Fibroblast of skin of back (primary cell): ENCODE data around the gene ZNF668.
"Not testable (repeated sequence)": the region's sequence is repeated elsewhere in the genome, so short reads cannot be mapped to it uniquely, and the experiment has no call there.

Experiments used
- DNase-seq: peaks from one replicate; pipeline ENCODE4 v3.0.0-alpha.2; 2013

Gene ZNF668

GRCh38 chr16:31100876-31101641, 27.0 kb upstream of the ZNF668 start:
- DNase-seq = not testable (repeated sequence)

DNA sequence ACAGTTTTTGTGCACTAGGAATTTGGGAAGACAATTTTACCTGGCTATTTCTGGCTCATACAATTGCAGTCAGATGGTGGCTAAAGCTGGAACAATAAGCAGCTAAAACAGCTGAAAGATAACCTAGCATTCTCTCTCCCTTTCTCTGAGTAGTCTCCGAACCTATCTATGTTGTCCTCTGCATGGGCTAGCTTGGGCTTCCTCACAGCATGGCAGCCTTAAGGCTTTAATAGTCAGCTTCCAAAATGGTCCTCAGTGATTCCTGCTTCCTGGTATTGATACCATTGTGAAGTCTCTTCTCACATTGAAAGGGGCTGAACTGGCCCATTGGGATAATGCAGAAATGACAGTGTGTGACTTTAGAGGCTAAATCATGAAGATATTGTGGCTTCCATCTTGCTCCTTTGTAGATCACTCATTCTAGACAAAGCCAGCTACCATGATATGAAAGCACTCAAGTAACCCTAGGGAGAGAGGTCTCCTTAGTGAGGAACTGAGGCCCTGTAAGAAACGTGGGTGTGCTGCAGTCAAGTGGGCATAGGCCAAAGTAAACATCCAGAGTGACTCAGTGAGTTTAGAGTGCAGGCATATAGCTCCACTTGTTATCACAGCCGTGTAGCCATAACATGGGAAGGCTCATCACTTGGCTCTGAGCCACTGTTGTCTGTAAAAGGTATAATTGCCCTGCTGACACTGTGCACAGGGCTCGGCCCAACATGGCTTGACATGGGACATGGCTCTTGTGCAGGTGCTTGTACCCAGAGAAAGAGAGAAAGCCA, 26.0 kb upstream of the ZNF668 start:
- DNase-seq = peak; percentile 78

GRCh38 chr16:31094424-31095120, 20.5 kb upstream of the ZNF668 start, which contains the start of gene VKORC1:
VKORC1 (minus strand) TSS chr16:31094797; CDS start chr16:31094729, 68 bp downstream.
- peak; percentile 99 for DNase-seq

DNA sequence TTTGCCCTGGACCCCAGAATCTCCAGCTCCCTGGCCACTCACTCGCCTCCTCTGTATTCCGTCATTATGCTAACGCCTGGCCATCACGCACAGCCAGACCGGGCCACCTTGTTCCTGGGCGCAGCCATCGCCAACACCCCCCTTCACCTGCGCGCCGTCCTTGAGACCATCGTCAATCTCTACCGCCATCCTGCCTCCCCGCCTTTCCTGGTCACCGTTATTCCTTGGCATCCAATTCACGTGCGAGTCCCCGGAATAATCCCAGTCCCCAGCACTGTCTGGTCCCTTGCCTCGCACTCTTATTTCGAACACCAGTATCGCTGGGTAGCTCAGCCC, 20.0 kb upstream of the ZNF668 start:
- DNase-seq = no peak

- peak; percentile 45 for DNase-seq
Measured at GRCh38 chr16:31093132-31093703, 19.2 kb upstream of the ZNF668 start.

DNA sequence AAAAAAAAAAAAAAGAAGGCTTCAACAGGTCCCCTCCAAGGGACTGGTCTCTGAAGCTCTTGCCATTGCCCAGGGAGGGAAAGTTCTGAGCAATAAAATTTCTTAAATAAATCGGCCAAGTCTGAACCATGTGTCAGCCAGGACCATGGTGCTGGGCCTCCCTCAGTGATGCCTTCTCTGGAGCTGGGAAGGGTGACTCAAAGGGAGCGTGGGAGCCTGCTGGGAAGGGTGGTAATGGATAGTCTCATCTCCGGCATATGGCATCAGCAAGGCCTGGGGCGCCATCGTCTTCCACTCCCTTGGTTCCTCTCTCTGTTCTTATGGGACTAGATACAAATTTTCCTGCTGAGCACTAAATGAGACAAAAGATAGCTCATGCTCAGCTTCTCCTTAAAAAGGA, 18.3 kb upstream of the ZNF668 start:
- DNase-seq = no peak

DNA sequence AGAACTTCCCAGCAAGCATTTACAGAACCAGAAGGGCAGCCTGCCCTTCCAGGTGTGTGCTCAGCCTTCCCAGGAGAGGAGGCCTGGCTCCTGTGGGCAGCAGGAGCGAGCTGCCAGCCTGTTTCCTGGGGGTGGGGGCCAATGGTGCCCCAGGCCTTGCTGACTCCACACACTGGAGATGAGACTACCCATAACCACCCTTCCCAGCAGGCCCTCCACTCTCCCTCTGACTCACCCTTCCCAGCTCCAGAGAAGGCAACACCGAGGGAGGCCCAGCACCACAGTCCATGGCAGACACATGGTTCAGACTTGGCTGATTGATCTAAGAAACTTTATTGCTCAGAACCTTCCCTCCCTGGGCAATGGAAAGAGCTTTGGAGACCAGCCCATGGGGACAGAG, 16.5 kb upstream of the ZNF668 start:
- peak; percentile 50 for DNase-seq

- DNase-seq = no peak
Measured at GRCh38 chr16:31089199-31089598, 15.2 kb upstream of the ZNF668 start.

DNA sequence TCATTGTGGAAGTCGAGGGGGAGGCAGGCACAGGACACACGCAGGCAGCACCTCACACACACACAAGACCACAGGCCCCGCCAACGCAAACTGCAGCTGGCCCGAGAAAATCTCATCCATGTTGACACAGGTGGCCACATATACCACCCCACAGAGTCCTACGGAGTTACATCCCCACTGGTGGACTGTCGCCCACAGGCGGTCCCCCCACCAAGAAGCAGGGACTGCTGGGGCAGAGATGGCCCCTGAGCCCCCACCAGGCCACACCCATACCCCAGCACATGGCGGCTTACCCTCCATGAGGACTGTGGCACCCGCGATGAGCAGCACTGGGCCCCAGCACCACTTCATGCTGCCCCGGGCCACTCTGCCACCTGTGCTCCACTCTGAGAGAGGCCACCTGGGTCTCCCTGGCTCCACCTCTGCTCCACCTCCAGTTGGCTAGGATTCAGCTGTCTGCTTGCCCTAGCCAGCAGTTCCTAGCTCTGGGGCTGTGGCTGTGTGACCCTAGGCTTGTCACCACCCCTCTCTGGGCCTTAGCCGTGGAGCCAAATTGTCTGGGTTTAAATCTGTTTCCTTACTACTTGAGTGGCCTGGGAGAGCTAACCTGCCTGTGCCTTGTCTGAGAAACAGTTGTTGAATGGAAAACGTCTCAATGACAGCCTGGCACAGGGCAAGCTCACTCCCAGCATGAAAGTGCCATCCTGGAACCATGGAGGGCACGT, 14.6 kb upstream of the ZNF668 start, which contains the start of gene PRSS53:
PRSS53 (minus strand) TSS at position 485 of the 725 bp plus-strand sequence; CDS start at position 351, 134 bp downstream.
- no peak for DNase-seq

DNA sequence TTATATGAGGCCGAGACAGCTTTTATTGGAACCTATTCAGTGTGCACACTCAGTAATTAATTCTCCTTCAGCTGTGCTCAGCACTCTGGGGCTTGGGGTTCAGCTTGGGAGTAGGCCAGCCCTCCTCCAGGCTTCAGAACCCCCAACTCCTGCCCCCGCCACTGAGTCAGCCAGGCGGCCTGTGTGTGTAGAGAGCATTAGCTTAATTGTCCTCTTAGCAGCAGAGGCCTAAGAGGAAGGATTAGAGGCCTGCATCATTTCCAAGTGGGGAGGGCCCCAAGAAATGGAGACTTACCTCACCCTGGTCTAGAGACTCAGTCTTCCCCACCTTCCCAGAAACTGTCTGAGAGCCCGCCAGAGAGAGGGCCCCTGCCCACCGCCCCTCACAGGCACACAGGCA, 13.9 kb upstream of the ZNF668 start:
- DNase-seq = no peak

- DNase-seq = no peak
Measured at GRCh38 chr16:31087481-31087880, 13.4 kb upstream of the ZNF668 start.

DNA sequence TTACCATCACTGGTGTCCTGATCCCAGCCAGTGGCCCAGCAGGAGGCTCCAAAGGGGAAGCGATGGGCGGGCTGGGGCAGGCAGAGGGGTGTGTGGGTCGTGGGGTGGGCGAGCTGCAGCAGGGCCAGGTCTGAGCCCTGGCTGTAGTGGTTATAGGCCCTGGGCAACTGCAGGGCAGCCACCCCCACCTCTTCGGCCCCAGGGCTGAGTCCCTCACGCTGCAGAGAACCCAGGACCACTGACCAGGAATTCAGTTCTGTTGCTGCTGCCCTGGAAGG, 12.5 kb upstream of the ZNF668 start:
- no peak for DNase-seq

GRCh38 chr16:31085873-31086628, 12.0 kb upstream of the ZNF668 start:
- DNase-seq = no peak

DNA sequence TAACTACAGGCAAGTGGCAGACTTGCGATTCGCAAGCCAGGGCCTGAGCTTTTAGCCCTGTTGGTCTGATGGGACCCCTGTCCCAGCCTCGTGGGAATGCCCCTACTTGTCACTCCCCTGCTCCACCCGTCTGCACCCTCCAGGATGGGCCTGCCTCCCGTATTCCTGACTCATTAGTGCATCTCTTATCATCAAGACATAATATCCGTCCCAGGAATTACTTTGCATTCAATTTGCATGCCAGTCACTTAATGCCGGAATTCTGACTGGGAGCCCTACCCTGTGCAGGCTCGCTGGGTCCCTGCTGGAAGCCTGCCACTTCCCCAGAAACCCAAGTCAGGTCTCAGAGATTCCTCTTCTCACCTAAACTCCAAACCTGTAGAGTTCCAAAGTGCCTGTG, 11.4 kb upstream of the ZNF668 start:
- DNase-seq = no peak

DNA sequence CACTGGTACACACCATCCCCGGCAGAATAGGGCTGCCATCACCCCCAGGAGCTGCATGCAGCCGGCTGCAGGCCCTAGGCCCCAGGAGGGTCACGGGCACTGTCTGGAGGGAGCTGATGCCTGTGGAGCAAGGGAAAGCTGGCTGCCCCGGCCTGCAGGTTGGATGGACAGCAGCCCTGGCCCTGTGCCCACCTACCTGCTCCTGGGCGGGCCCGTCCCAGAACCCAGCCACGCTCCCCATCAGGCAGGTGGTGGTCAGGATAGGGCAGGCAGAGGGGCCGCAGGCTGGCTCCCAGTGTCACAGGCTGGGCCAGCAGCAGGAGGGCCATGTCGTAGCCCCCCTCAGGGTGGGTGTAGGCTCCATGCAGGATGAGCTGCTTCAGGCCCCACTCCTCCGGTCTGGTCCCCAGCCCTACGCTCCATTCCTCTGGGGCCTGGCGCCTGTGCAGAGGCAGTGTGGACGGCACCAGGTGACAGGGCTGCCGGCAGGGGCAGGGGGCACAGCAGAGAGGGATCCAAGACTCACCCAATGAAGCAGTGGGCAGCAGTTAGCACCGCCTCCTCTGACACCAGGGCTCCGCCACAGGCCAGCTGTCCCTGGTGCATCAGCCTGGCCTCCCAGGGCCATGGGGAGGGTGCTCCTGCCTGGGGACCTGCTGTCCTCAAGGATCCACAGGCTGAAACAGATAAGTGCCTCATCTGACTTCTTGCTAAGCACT, 10.7 kb upstream of the ZNF668 start:
- no peak for DNase-seq

- DNase-seq = no peak
Measured at GRCh38 chr16:31083981-31084380, 9.9 kb upstream of the ZNF668 start.

GRCh38 chr16:31083556-31083955, 9.5 kb upstream of the ZNF668 start:
- no peak for DNase-seq

DNA sequence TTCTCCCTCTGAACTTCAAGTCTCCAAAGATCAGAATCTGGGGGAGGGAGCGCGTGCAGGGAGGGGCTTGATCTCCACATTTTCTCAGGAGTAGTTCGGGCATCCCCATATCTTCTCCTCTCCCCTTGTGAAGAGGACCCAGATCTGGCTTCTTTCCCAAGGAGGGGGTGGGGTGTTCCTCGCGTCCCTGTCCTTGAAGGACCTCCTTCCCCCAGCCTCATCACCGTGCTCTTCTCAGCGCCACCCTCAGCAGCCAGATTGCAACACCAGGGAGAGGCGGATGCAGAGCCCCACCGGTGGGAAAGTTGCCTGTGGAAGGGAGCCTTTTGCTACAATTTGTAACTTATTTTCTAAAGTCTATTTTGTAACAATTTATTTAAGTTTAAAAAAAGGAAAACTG, 9.0 kb upstream of the ZNF668 start:
- DNase-seq = no peak

- no peak for DNase-seq
Measured at GRCh38 chr16:31082368-31083045, 8.5 kb upstream of the ZNF668 start.
